Measurements from ENCODE around the gene WDR64. TPM values are rescaled to one million over a fixed set of nuclear protein-coding genes. Genes with fewer than 3 reads are reported as not detected.

The WDR64 gene
- total RNA-seq, 3 donors from 2014 or later (not counting 1 experiment from before 2014, with no cell fraction given): not detected

DNA sequence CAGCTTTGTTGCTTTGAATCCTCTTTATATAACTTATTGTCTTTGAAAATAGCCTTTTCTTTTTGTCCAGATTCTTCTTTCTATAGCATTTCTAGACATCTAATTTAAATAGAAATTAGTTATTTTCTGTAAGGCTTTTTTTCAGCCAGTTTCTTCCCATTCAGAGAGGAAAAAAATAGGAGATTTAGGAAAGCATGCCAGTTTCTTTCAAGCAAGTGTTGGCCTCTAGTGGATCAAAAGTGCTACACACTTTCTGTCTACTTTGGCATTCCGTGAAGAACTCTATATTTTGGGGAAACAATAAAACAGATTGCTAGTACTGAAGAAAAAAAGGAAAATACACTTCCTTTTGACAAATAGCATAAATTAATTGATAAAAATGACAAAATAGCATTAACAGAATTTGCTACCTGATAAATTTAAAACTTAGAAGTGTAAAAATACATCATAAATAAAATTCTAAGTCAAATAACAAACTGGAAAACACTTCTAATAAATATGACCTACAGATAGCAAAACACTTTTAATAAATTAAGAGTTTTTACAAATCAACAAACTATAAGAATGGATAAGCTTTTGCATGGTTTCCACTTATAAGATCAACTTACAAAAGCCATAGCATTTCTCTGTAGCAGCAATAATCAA, 182.8 kb downstream of the WDR64 start:
- no peaks in the 10 kb centered on the region for H3K27me3 ChIP-seq (ENCODE audit: control insufficient read depth, insufficient read depth, low read length)
- Mint-ChIP-seq H3K27ac (no peak overlapping the region), H3K27me3 (ENCODE audit: low read depth in 2 of 2) (peaks cover 19 to 52% of the 10 kb centered on the region in 2 donors), H3K9me3 (no peaks in the 10 kb centered on the region), H3K4me3 (no peak overlapping the region), H3K36me3 (no peaks in the 10 kb centered on the region), H3K4me1 (no peaks in the 10 kb centered on the region)
- no peak overlapping the region for H3K4me3 ChIP-seq (ENCODE audit: low read length)
- TF ChIP-seq, protein P1, sequence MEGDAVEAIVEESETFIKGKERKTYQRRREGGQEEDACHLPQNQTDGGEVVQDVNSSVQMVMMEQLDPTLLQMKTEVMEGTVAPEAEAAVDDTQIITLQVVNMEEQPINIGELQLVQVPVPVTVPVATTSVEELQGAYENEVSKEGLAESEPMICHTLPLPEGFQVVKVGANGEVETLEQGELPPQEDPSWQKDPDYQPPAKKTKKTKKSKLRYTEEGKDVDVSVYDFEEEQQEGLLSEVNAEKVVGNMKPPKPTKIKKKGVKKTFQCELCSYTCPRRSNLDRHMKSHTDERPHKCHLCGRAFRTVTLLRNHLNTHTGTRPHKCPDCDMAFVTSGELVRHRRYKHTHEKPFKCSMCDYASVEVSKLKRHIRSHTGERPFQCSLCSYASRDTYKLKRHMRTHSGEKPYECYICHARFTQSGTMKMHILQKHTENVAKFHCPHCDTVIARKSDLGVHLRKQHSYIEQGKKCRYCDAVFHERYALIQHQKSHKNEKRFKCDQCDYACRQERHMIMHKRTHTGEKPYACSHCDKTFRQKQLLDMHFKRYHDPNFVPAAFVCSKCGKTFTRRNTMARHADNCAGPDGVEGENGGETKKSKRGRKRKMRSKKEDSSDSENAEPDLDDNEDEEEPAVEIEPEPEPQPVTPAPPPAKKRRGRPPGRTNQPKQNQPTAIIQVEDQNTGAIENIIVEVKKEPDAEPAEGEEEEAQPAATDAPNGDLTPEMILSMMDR (IDR thresholded peaks at IDR 0.05): no peak
- H3K9me3 ChIP-seq (ENCODE audit: control insufficient read depth, insufficient read depth, low read length): no peaks in the 10 kb centered on the region
- intact Hi-C loops (cut with micrococcal nuclease): no loop called here
- H3K36me3 ChIP-seq (ENCODE audit: control insufficient read depth, insufficient read depth, low read length): no peaks in the 10 kb centered on the region
- WGBS (ENCODE audit: insufficient coverage): no CpG with 5 or more reads among the region's 1 CpG
- peak in 1 of 2 donors; percentile 11 for DNase-seq
- H3K27ac ChIP-seq (ENCODE audit: low read length): no peak overlapping the region
- H3K4me1 ChIP-seq (ENCODE audit: control insufficient read depth, insufficient read depth, low read length): no peaks in the 10 kb centered on the region
- no peak for ATAC-seq

DNA sequence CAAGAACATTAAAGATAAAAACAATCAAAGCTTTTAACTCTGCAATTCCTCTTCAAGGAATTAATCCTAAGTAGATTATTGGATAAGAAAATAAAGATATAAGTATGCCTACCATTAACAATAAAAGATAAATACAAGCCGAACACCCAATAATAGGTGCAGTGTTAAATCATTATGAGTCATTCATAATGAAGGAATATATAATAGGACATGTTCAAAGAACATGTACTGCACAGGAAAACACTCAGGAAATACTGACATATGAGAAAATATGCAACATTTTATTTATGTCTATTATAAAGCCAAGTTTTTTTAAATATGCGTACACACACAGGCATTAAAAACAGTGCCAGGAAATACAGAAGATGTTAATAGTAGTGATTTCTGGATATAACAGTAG, 184.9 kb downstream of the WDR64 start:
- TF ChIP-seq, protein P1 (IDR thresholded peaks at IDR 0.05): no peak
- DNase-seq (no peak), ATAC-seq (no peak)
- Mint-ChIP-seq H3K9me3 (no peaks in the 10 kb centered on the region), H3K27me3 (ENCODE audit: low read depth in 2 of 2) (peaks cover 18 to 62% of the 10 kb centered on the region in 2 donors), H3K27ac (no peak overlapping the region), H3K4me3 (no peak overlapping the region), H3K4me1 (no peaks in the 10 kb centered on the region), H3K36me3 (no peaks in the 10 kb centered on the region)
- no peaks in the 10 kb centered on the region for H3K9me3 ChIP-seq (ENCODE audit: control insufficient read depth, insufficient read depth, low read length)
- no peak overlapping the region for H3K27ac ChIP-seq (ENCODE audit: low read length)
- peaks cover 2% of the 10 kb centered on the region for H3K27me3 ChIP-seq (ENCODE audit: control insufficient read depth, insufficient read depth, low read length)
- H3K4me1 ChIP-seq (ENCODE audit: control insufficient read depth, insufficient read depth, low read length): no peaks in the 10 kb centered on the region
- H3K4me3 ChIP-seq (ENCODE audit: low read length): no peak overlapping the region
- no peaks in the 10 kb centered on the region for H3K36me3 ChIP-seq (ENCODE audit: control insufficient read depth, insufficient read depth, low read length)
- 100% methylated on average over 1 of the region's 2 CpGs for WGBS (ENCODE audit: insufficient coverage)
- intact Hi-C loops (cut with micrococcal nuclease): no loop called here

DNA sequence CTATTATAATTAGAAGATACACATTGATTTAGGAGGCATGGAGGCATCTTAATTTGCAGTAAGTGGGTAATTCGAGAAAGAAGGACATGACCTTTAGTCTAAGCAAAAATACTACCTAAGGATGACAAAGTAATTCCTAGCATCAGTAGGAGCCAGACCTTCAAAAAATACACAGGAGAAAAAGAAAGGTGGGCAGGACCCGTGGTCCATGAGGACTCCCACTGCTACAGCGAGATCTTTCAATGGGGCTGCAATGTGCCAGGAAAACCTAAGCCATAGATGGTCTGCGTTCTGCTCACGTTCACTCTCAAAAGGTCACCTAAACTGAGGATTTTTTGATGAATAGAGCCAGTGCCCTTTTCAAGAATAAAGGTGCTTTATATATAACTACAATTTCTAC, 185.3 kb downstream of the WDR64 start:
- TF ChIP-seq, protein P1 (IDR thresholded peaks at IDR 0.05): no peak
- H3K27ac Mint-ChIP-seq: no peak overlapping the region
- peaks cover 2% of the 10 kb centered on the region for H3K27me3 ChIP-seq (ENCODE audit: control insufficient read depth, insufficient read depth, low read length)
- DNase-seq (no peak), ATAC-seq (no peak)
- H3K9me3 Mint-ChIP-seq: no peaks in the 10 kb centered on the region
- no peaks in the 10 kb centered on the region for H3K36me3 ChIP-seq (ENCODE audit: control insufficient read depth, insufficient read depth, low read length)
- H3K4me1 Mint-ChIP-seq: no peaks in the 10 kb centered on the region
- H3K4me3 Mint-ChIP-seq: no peak overlapping the region
- 84% methylated on average over 5 of the region's 5 CpGs for WGBS (ENCODE audit: insufficient coverage)
- peaks cover 14 to 58% of the 10 kb centered on the region in 2 donors for H3K27me3 Mint-ChIP-seq (ENCODE audit: low read depth in 2 of 2)
- no peaks in the 10 kb centered on the region for H3K9me3 ChIP-seq (ENCODE audit: control insufficient read depth, insufficient read depth, low read length)
- no peaks in the 10 kb centered on the region for H3K4me1 ChIP-seq (ENCODE audit: control insufficient read depth, insufficient read depth, low read length)
- H3K4me3 ChIP-seq (ENCODE audit: low read length): no peak overlapping the region
- H3K36me3 Mint-ChIP-seq: no peaks in the 10 kb centered on the region
- H3K27ac ChIP-seq (ENCODE audit: low read length): no peak overlapping the region
- intact Hi-C loops (cut with micrococcal nuclease): no loop called here

DNA sequence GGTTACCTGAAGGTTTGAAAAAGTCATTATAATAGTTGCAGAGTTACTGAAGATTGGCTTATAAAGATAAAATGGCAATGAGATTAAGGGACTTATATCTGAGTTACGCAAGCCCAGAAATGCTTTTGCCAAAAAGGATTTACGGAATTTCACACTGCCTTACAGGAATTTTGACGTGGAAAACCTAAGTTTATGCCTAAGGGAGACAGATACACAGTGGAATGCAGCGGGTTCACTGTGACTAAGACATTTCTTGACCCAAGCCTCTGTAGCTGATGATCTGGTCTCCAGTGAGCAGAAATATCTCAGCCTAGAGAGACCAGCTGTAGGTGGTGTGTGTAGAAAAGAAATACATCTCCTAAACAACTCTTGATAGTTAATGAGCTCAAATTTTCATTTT, 185.8 kb downstream of the WDR64 start:
- H3K27ac Mint-ChIP-seq: no peak overlapping the region
- Histone ChIP-seq H3K36me3 (ENCODE audit: control insufficient read depth, insufficient read depth, low read length) (no peaks in the 10 kb centered on the region), H3K27ac (ENCODE audit: low read length) (no peak overlapping the region), H3K9me3 (ENCODE audit: control insufficient read depth, insufficient read depth, low read length) (no peaks in the 10 kb centered on the region), H3K4me3 (ENCODE audit: low read length) (no peak overlapping the region), H3K27me3 (ENCODE audit: control insufficient read depth, insufficient read depth, low read length) (peaks cover 2% of the 10 kb centered on the region), H3K4me1 (ENCODE audit: control insufficient read depth, insufficient read depth, low read length) (no peaks in the 10 kb centered on the region)
- WGBS (ENCODE audit: insufficient coverage): 93% methylated on average over 4 of the region's 4 CpGs
- ATAC-seq (no peak), DNase-seq (no peak)
- H3K9me3 Mint-ChIP-seq: no peaks in the 10 kb centered on the region
- H3K4me3 Mint-ChIP-seq: no peak overlapping the region
- intact Hi-C loops (cut with micrococcal nuclease): no loop called here
- H3K4me1 Mint-ChIP-seq: no peaks in the 10 kb centered on the region
- peaks cover 13 to 55% of the 10 kb centered on the region in 2 donors for H3K27me3 Mint-ChIP-seq (ENCODE audit: low read depth in 2 of 2)
- H3K36me3 Mint-ChIP-seq: no peaks in the 10 kb centered on the region
- TF ChIP-seq, protein P1 (IDR thresholded peaks at IDR 0.05): no peak

Data from natural killer cell (primary cell).